K562 (cell line): ENCODE data around the gene HOXA13. TPM values are rescaled to one million over a fixed set of nuclear protein-coding genes. Genes with fewer than 3 reads are reported as not detected.

Experiments
- ATAC-seq: fragments of 200-7000 bp; cut with Tn5 transposase; 3 replicates; pipeline ENCODE4 v1.9.1; 2020; ENCODE audit warnings: moderate library complexity
- BruUV-seq: library from RNA; stranded (reverse); fragments of 400-500 nt; replicated peaks from 2 replicates; lab custom pipeline; 2021; lab: Mats Ljungman, UMichigan
- CTCF ChIA-PET: fragments of 300-600 bp; formaldehyde crosslinking; extraction: SDS; loops from one replicate; lab custom pipeline; 2021; ENCODE audit warnings: low intra/inter-chr PET ratio; lab: Yijun Ruan, JAX
- POLR2A ChIA-PET: fragments of 300-600, 350-650 bp; sonication (Branson Sonifier 250); formaldehyde crosslinking; extraction: SDS; loops from one replicate; lab custom pipeline; 2021; ENCODE audit warnings: antibody characterized with exemption, inconsistent platforms; lab: Yijun Ruan, JAX
- DNase-seq, 4 experiments: peaks; one replicate each; pipeline versions ENCODE4 v3.0.0 to v3.0.0-alpha.2; 2011 to 2018; ENCODE audit warnings: low spot score in 3 of 4, mixed read lengths in 3 of 4; ENCODE audit errors: extremely low read depth in 1 of 4
- FAIRE-seq: peaks from 2 replicates; lab custom pipeline; 2011; peaks lifted over from hg19 to GRCh38; lab: Jason Lieb, UNC
- H2AFZ ChIP-seq: 2 replicates; pipeline ENCODE4 v1.6.0; 2011; ENCODE audit warnings: low read depth, low read length, control low read depth, inconsistent platforms
- H3K27ac ChIP-seq: fragments of 200-600 bp; 3 replicates; pipeline ENCODE4 v1.8.0; 2011; ENCODE audit warnings: low read depth, mild to moderate bottlenecking, control low read depth, inconsistent platforms, low read length, moderate library complexity, mixed read lengths; ENCODE audit errors: extremely low read depth
- H3K27me3 ChIP-seq, 2 experiments: fragments of 300-600 bp in 1 of 2; 2 replicates in 1 of 2; 3 replicates in 1 of 2; pipeline versions ENCODE4 v1.6.0 to v1.8.0; 2011; ENCODE audit warnings: inconsistent platforms in 2 of 2, low read length in 2 of 2, mild to moderate bottlenecking in 1 of 2, mixed read lengths in 1 of 2, moderate library complexity in 1 of 2; ENCODE audit not compliant: control insufficient read depth in 2 of 2, insufficient read depth in 2 of 2
- H3K36me3 ChIP-seq: fragments of 300-600 bp; 3 replicates; pipeline ENCODE4 v1.8.0; 2011; ENCODE audit warnings: mild to moderate bottlenecking, low read length, inconsistent platforms; ENCODE audit not compliant: control insufficient read depth, insufficient read depth
- H3K4me1 ChIP-seq, 2 experiments: fragments of 200-600 bp in 1 of 2; replicated peaks in 1 of 2; 2 replicates in 1 of 2; 3 replicates in 1 of 2; pipeline versions ENCODE4 v1.5.1 to v1.8.0; 2011; ENCODE audit warnings: inconsistent platforms in 2 of 2, low read length in 2 of 2, mild to moderate bottlenecking in 1 of 2, mixed read lengths in 1 of 2, moderate library complexity in 1 of 2; ENCODE audit not compliant: control insufficient read depth in 2 of 2, insufficient read depth in 2 of 2
- H3K4me2 ChIP-seq: 2 replicates; pipeline ENCODE4 v1.6.1; 2011; ENCODE audit warnings: low read length, control low read depth, inconsistent platforms, mixed read lengths; ENCODE audit not compliant: insufficient read depth
- H3K4me3 ChIP-seq: fragments of 200-600 bp; sonication (generic), shearing (Covaris generic); 2 replicates; pipeline ENCODE4 v1.5.1; 2016; ENCODE audit warnings: control low read depth, inconsistent platforms
- H3K79me2 ChIP-seq: fragments of 200-600 bp; 3 replicates; pipeline ENCODE4 v1.8.0; 2011; ENCODE audit warnings: low read length, inconsistent platforms; ENCODE audit not compliant: control insufficient read depth, insufficient read depth
- H3K9ac ChIP-seq, 2 experiments: 2 replicates each; pipeline versions ENCODE4 v1.6.0 to v1.6.1; 2011; ENCODE audit warnings: low read depth in 2 of 2, low read length in 2 of 2, control low read depth in 1 of 2, inconsistent platforms in 1 of 2, mild to moderate bottlenecking in 1 of 2, mixed read lengths in 1 of 2; ENCODE audit not compliant: insufficient read depth in 1 of 2
- H3K9me1 ChIP-seq: one replicate; pipeline ENCODE4 v1.6.0; 2011; ENCODE audit warnings: inconsistent platforms, mild to moderate bottlenecking, low read length, moderate library complexity; ENCODE audit not compliant: control insufficient read depth, insufficient read depth
- H3K9me3 ChIP-seq: replicated peaks from 2 replicates; pipeline ENCODE4 v1.5.1; 2011; ENCODE audit warnings: low read depth, low read length, inconsistent platforms; ENCODE audit not compliant: control insufficient read depth, insufficient read depth
- H4K20me1 ChIP-seq: replicated peaks from 2 replicates; pipeline ENCODE4 v1.6.1; 2011; ENCODE audit warnings: low read length, inconsistent platforms, mixed read lengths; ENCODE audit not compliant: control insufficient read depth, insufficient read depth
- CHD4 ChIP-seq: fragments of 200-600 bp; sonication (generic); IDR thresholded peaks from 3 replicates; pipeline ENCODE4 v1.6.1; 2012; ENCODE audit warnings: low read depth, mild to moderate bottlenecking, mixed read lengths, low read length, inconsistent platforms; ENCODE audit not compliant: insufficient read depth, insufficient replicate concordance, poor library complexity, severe bottlenecking
- NR2C2 ChIP-seq, 2 experiments: fragments of 200-800 bp in 1 of 2; sonication (Bioruptor generic) in 1 of 2; sonication (generic) in 1 of 2; formaldehyde crosslinking in 1 of 2; IDR thresholded peaks; 2 replicates each; pipeline versions ENCODE4 v1.6.1 to v1.8.0; 2016 to 2022; ENCODE audit warnings: mild to moderate bottlenecking in 1 of 2, missing compliant biosample characterization in 1 of 2, missing genetic modification characterization in 1 of 2, missing genetic modification reagents in 1 of 2
- SRSF7 ChIP-seq: fragments of 200-400 bp; formaldehyde crosslinking; optimal IDR thresholded peaks from 2 replicates; pipeline ENCODE3; 2017; ENCODE audit warnings: mild to moderate bottlenecking, low read depth, low read length
- XRCC4 ChIP-seq: IDR thresholded peaks from one replicate; pipeline ENCODE4 v1.6.1; 2011; ENCODE audit not compliant: insufficient read depth, insufficient read length; ENCODE audit errors: extremely low read depth
- ZNF140 ChIP-seq: fragments of 250-450 bp; sonication (Bioruptor Pico); IDR thresholded peaks from 2 replicates; pipeline ENCODE4 v1.8.0; 2021; ENCODE audit warnings: moderate library complexity, mild to moderate bottlenecking, inconsistent platforms
- ZNF263 ChIP-seq: sonication (generic); formaldehyde crosslinking; IDR thresholded peaks from 2 replicates; pipeline ENCODE4 v1.8.0; 2022; ENCODE audit warnings: mild to moderate bottlenecking, missing genetic modification reagents, borderline replicate concordance
- WGBS: fragments of 100-300 bp; shearing (Covaris generic); methylation state at CpG from one replicate; pipeline ENCODE4 v1.1.6; 2016; ENCODE audit warnings: low coverage, mixed read lengths; ENCODE audit not compliant: insufficient coverage; ENCODE audit errors: missing lambda C conversion rate; 5-methylcytosine and 5-hydroxymethylcytosine counted together
- in situ Hi-C: fragments of 300-500 bp; cut with MboI; formaldehyde crosslinking; loops from 4 replicates; pipeline ENCODE4 v1.15.0; 2018; ENCODE audit warnings: inconsistent platforms, mixed read lengths
- intact Hi-C: fragments of 100-400 bp; cut with micrococcal nuclease; formaldehyde crosslinking; loops from 2 replicates; pipeline ENCODE4 v1.14.2; 2022
- polyA plus RNA-seq, 8 experiments: library from polyadenylated mRNA; depleted of rRNA in 4 of 8; stranded (reverse) in 5 of 8; unstranded in 3 of 8; fragments of >200 nt; fragmentation: Nextera tagmentation in 2 of 8; fragmentation: Illumina TruSeq in 1 of 8; extraction: Ambion mirVana in 2 of 8; extraction: Trizol in 1 of 8; gene quantifications; 2 replicates each; pipeline versions ENCODE4 v1.2.1 to v1.2.3, GENCODE V29; 2011 to 2014; ENCODE audit warnings: inconsistent platforms in 1 of 8, missing spikeins in 1 of 8
- total RNA-seq, 7 experiments: library from RNA; depleted of rRNA in 6 of 7; stranded (reverse); fragments of >200 nt in 6 of 7; fragmentation: Illumina TruSeq in 2 of 7; extraction: Trizol in 2 of 7; gene quantifications; 2 replicates each; pipeline versions ENCODE4 v1.2.1 to v1.2.3, GENCODE V29; 2011 to 2021; ENCODE audit warnings: low replicate concordance in 1 of 7
- TF ChIP-seq, protein P1 (sequence below), 2 experiments: IDR thresholded peaks; 2 replicates each; pipeline ENCODE4 v1.6.1; 2012; ENCODE audit warnings: improper control_type of control experiment in 2 of 2, low read depth in 2 of 2, low read length in 2 of 2, borderline replicate concordance in 1 of 2
- TF ChIP-seq, protein P2 (sequence below): fragments of 250-450 bp; sonication (Bioruptor Pico); IDR thresholded peaks from 2 replicates; pipeline ENCODE4 v1.4.0; 2020; ENCODE audit warnings: mild to moderate bottlenecking, moderate library complexity

HOXA13 gene
- total and polyA plus RNA-seq, 9 of the 15 experiments (the other 6 are each of a cell fraction or from before 2014, with no cell fraction given): not detected

DNA sequence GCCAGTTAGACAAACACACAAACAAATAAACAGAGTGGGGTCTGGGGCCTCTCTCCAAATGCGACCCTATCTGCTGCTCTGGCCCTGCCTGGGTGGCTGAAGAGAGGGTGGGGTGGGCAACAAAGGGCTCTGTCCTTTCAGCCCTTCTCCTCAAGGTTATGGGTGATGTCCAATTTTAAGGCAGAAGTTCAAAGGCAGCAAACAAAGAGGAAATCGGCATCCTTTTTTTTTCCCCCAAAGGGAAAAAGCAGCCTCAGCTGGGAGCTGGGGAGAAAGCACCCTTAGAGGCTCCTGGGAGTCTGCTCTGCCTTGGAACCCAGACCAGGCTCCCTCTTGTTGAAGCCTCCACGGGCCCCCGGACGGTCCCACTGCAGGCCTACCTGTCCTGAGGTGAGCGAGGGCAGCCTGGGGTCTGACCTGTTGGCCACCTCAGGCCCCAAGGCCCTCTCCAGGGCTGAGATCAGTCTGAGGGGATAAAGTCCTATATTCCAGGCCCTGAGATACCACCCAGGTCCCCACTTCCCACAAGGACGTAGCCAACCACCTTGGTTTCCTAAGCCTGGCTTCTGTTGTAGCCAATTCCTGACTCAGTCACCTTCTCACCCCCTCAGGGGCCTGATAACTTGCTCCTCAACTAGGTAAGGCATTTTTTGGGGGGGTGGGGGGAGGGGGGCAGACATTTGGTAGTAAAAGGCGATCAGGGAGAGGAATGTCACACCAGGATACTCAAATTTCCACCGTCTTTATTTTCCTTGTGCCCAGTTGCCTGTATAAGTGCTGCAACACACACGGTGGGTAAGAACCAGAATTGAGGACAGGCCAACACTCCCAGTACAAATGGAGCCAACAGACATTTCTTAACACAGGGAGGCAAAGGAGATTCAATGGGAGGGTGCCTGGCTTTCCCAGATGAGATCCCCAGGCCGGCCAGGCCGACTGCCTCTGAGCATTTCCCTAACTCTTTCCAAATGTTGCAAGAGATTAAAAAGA is 19.2 kb downstream of the HOXA13 start:
- under 1% methylated on average over 11 of the region's 12 CpGs for WGBS
- FAIRE-seq (no peak), ATAC-seq (no peak), DNase-seq (no peak)
- no peaks in the 10 kb centered on the region; the same call in 1 of the 2 replicates for H3K9me3 ChIP-seq
- no peak overlapping the region for H3K9ac ChIP-seq
- ChIA-PET CTCF (no interaction called here), POLR2A (no interaction called here)
- H3K36me3 ChIP-seq: no peaks in the 10 kb centered on the region
- intact Hi-C loops (no loop called here), in situ Hi-C loops (no loop called here)
- H3K4me3 ChIP-seq: no peak overlapping the region
- H3K27me3 ChIP-seq: peaks cover 42 to 78% of the 10 kb centered on the region in 2 experiments
- H2AFZ ChIP-seq: no peak overlapping the region
- no peak overlapping the region for H3K27ac ChIP-seq
- TF ChIP-seq NR2C2 (CRISPR knock-in tag; IDR thresholded peaks at IDR 0.05): no peak
- no peak for TF ChIP-seq NR2C2 (tag; IDR thresholded peaks at IDR 0.05)
- no peak for TF ChIP-seq ZNF263 (CRISPR knock-in tag)
- TF ChIP-seq SRSF7: no peak
- TF ChIP-seq XRCC4: no peak
- no peak for TF ChIP-seq ZNF140 (CRISPR knock-in tag)
- TF ChIP-seq, protein P1, sequence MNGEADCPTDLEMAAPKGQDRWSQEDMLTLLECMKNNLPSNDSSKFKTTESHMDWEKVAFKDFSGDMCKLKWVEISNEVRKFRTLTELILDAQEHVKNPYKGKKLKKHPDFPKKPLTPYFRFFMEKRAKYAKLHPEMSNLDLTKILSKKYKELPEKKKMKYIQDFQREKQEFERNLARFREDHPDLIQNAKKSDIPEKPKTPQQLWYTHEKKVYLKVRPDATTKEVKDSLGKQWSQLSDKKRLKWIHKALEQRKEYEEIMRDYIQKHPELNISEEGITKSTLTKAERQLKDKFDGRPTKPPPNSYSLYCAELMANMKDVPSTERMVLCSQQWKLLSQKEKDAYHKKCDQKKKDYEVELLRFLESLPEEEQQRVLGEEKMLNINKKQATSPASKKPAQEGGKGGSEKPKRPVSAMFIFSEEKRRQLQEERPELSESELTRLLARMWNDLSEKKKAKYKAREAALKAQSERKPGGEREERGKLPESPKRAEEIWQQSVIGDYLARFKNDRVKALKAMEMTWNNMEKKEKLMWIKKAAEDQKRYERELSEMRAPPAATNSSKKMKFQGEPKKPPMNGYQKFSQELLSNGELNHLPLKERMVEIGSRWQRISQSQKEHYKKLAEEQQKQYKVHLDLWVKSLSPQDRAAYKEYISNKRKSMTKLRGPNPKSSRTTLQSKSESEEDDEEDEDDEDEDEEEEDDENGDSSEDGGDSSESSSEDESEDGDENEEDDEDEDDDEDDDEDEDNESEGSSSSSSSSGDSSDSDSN (IDR thresholded peaks at IDR 0.05; ENCODE audit: borderline replicate concordance in 1 of 2, low read depth in 2 of 2, low read length in 2 of 2): no peak
- no peak for TF ChIP-seq CHD4
- TF ChIP-seq, protein P2, sequence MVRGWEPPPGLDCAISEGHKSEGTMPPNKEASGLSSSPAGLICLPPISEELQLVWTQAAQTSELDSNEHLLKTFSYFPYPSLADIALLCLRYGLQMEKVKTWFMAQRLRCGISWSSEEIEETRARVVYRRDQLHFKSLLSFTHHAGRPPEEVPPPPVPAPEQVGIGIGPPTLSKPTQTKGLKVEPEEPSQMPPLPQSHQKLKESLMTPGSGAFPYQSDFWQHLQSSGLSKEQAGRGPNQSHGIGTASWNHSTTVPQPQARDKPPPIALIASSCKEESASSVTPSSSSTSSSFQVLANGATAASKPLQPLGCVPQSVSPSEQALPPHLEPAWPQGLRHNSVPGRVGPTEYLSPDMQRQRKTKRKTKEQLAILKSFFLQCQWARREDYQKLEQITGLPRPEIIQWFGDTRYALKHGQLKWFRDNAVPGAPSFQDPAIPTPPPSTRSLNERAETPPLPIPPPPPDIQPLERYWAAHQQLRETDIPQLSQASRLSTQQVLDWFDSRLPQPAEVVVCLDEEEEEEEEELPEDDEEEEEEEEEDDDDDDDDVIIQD (CRISPR knock-in tag): no peak
- H3K9me1 ChIP-seq: no peaks in the 10 kb centered on the region
- peaks cover 0 to 24% of the 10 kb centered on the region in 2 experiments; a peak in 2 of 5 replicates for H3K4me1 ChIP-seq
- no peak overlapping the region for H3K4me2 ChIP-seq
- BruUV-seq: no TSS peak
- no peaks in the 10 kb centered on the region for H4K20me1 ChIP-seq
- H3K79me2 ChIP-seq: no peaks in the 10 kb centered on the region
